ENCODE data around the gene DNM3.
A peak's percentile ranks its signal among the peaks of the same experiment; 100 is the strongest.
"Not testable (repeated sequence)": the region's sequence is repeated elsewhere in the genome, so short reads cannot be mapped to it uniquely, and the experiment has no call there.

DNM3 gene

DNA sequence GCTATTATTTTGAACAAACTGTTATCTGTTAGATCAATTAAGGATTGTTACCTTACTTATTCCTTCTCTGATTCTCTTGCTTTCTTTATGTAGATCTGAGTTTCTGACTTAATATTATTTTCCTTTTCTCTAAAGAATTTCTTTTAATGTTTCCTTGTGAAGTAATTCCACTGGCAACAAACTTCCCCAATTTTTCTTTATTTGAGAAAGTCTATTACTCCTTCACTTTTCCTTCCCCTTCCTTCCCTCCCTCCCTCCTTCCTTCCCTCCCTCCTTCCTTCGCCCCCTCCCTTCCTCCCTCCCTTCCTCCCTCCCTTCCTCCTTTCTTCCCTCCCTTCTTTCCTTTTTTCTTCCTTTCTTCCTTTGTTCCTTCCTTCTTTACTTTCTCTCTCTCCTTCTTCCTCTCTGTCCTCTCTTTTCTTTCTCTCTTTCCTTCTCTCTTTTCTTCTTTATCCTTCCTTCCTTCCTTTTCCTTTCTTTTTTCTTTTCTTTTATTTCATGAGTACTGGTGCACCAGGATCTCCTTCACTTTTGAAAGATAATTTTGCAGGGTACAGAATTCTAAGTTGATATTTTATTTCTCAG, 177.5 kb downstream of the DNM3 start:
- no peak for DNase-seq (ENCODE audit: low read depth)
- TF ChIP-seq, protein P1, sequence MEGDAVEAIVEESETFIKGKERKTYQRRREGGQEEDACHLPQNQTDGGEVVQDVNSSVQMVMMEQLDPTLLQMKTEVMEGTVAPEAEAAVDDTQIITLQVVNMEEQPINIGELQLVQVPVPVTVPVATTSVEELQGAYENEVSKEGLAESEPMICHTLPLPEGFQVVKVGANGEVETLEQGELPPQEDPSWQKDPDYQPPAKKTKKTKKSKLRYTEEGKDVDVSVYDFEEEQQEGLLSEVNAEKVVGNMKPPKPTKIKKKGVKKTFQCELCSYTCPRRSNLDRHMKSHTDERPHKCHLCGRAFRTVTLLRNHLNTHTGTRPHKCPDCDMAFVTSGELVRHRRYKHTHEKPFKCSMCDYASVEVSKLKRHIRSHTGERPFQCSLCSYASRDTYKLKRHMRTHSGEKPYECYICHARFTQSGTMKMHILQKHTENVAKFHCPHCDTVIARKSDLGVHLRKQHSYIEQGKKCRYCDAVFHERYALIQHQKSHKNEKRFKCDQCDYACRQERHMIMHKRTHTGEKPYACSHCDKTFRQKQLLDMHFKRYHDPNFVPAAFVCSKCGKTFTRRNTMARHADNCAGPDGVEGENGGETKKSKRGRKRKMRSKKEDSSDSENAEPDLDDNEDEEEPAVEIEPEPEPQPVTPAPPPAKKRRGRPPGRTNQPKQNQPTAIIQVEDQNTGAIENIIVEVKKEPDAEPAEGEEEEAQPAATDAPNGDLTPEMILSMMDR (IDR thresholded peaks at IDR 0.05; ENCODE audit: low read length, missing control alignments): no peak
- no peak overlapping the region for H3K4me3 ChIP-seq (replicated peaks; ENCODE audit: low read depth, low read length)

DNA sequence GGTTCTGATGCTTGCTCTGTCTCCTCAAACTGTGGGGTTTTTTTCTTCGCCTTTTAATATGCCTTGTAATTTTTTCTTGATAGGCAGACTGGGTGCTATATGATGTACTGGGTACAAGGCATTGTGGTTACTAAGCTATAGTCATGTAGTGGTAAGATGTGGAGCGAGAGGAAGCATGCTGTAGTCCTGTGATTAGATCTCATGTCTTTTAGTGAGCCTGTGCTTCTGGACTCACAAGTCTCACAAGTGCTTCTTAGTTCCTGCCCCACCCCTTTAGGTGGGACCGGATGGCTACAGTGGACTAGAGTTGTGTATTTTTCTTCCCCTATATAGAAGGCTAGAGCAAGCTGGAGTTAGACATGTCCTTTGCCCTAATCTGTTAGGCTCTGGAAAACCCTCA, 178.7 kb downstream of the DNM3 start:
- no peak overlapping the region for H3K4me3 ChIP-seq (replicated peaks; ENCODE audit: low read depth, low read length)
- TF ChIP-seq, protein P1 (IDR thresholded peaks at IDR 0.05; ENCODE audit: low read length, missing control alignments): no peak
- DNase-seq (ENCODE audit: low read depth): no peak

DNA sequence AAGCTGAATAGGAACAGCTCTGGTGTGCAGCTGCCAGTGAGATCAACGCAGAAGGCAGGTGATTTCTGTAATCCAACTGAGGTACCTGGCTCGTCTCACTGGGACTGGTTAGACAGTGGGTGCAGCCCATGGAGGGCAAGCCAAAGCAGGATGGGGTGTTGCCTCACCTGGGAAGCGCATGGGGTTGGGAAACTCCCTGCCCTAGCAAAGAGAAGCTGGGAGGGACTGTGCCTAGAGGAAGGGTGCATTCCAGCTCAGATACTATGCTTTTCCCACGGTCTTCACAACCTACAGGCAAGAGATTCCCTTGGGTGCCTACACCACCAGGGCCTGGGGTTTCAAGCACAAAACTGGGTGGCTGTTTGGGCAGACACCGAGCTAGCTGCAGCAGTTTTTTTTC, 183.2 kb downstream of the DNM3 start:
- TF ChIP-seq, protein P1 (IDR thresholded peaks at IDR 0.05; ENCODE audit: low read length, missing control alignments): no peak
- DNase-seq (ENCODE audit: low read depth): no peak
- no peak overlapping the region for H3K4me3 ChIP-seq (replicated peaks; ENCODE audit: low read depth, low read length)

DNA sequence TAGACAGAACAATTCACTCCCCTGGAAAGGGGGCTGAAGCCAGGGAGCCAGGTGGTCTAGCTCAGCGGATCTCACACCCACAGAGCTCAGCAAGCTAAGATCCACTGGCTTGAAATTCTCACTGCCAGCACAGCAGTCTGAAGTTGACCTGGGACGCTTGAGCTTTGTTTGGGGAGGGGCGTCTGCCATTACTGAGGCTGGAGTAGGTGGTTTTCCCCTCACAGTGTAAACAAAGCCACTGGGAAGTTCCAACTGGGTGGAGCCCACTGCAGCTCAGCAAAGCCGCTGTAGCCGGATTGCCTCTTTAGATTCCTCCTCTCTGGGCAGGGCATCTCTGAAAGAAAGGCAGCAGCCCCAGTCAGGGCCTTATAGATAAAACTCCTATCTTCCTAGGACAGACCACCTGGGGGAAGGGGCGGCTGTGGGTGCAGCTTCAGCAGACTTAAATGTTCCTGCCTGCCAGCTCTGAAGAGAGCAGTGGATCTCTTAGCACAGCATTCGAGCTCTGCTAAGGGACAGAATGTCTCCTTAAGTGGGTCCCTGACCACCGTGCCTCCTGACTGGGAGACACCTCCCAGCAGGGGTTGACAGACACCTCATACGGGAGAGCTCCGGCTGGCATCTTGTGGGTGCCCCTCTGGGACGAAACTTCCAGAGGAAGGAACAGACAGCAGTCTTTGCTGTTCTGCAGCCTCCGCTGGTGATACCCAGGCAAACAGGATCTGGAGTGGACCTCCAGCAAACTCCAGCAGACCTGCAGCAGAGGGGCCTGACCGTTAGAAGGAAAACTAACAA, 183.8 kb downstream of the DNM3 start:
- not testable (repeated sequence) for DNase-seq (ENCODE audit: low read depth); H3K4me3 ChIP-seq (replicated peaks; ENCODE audit: low read depth, low read length)

DNA sequence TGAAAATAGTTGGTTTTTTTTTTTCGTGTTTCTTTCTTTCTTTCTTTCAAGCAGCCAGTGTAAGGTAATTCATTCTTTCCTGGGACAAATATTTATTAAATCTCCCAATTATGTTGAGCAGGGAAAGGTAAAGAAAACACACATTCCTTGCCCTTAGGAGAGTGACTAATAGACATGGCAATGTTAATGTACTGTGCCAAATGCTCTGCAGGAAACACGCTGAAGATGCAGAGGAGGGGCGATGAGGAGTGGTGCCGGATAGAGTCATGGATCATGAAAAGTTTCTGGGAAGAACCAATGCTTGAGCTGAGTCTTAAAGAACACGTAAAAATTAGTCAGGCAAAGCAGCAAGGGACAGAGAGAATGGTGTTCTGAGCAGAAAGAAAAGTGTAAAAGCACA, 199.2 kb downstream of the DNM3 start:
- DNase-seq (ENCODE audit: low read depth): peak; percentile 63
- TF ChIP-seq, protein P1 (IDR thresholded peaks at IDR 0.05; ENCODE audit: low read length, missing control alignments): no peak

DNA sequence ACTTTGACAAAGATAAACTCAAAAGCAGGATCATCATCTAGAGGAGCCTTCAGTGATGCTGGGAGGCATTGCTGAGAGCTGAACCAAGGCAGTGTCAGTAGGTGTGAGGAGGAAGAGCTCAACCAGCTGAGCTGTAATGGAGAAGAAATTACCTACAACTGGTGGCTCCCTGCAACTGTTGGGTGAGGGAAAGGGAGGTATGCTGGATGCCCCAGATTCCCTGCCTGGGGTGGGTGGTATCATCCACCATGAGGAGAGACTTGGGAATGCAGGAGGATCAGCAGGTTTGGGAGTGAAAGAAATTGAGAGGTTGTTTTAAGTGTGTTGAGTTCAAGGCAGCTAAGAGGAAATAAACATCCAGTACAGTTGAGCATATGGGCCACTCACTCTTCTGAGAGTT, 199.8 kb downstream of the DNM3 start:
- TF ChIP-seq, protein P1 (IDR thresholded peaks at IDR 0.05; ENCODE audit: low read length, missing control alignments): no peak
- no peak for DNase-seq (ENCODE audit: low read depth)
- H3K4me3 ChIP-seq (replicated peaks; ENCODE audit: low read depth, low read length): no peak overlapping the region

More for the DNA sequence above, 199.2 kb downstream of the DNM3 start:
- H3K4me3 ChIP-seq (replicated peaks; ENCODE audit: low read depth, low read length): no peak overlapping the region

DNA sequence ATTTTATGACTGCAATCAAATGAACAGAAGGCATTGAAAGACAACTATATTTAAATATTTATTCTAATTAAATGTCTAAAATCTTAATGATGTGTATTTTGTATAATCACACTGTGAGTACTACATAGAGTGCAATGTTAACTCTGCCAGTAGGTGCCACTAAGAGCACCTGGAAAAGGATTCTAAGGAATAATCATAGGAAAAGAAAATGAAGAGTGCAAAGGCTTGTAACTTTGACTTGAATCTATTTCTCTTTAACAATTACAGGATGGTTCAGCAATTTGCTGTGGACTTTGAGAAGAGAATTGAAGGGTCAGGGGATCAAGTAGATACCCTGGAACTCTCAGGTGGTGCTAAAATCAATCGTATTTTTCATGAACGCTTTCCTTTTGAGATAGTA, 200.4 kb downstream of the DNM3 start:
- DNase-seq (ENCODE audit: low read depth): peak; percentile 57

More for the DNA sequence above, 200.4 kb downstream of the DNM3 start:
- no peak overlapping the region for H3K4me3 ChIP-seq (replicated peaks; ENCODE audit: low read depth, low read length)
- TF ChIP-seq, protein P1 (IDR thresholded peaks at IDR 0.05; ENCODE audit: low read length, missing control alignments): peak; percentile 58
